GM06990 (cell line): Measurements from ENCODE around the gene RAPGEF1.

Experiments used
- DNase-seq: peaks from one replicate; pipeline ENCODE4 v3.0.0-alpha.2; 2011; ENCODE audit not compliant: insufficient read length; ENCODE audit errors: extremely low read depth
- H3K27me3 ChIP-seq: replicated peaks from 2 replicates; pipeline ENCODE4 v1.6.0; 2011; ENCODE audit warnings: low read length; ENCODE audit not compliant: control insufficient read depth, insufficient read depth
- H3K36me3 ChIP-seq: 2 replicates; pipeline ENCODE4 v1.5.1; 2011; ENCODE audit warnings: low read length; ENCODE audit not compliant: control insufficient read depth, insufficient read depth
- H3K4me3 ChIP-seq: replicated peaks from 2 replicates; pipeline ENCODE4 v1.5.1; 2011; ENCODE audit warnings: low read depth, mild to moderate bottlenecking, control low read depth, low read length
- CTCF ChIP-seq: IDR thresholded peaks from 2 replicates; pipeline ENCODE4 v1.5.1; 2011; ENCODE audit warnings: low read length, control low read depth, mild to moderate bottlenecking, inconsistent platforms; ENCODE audit not compliant: insufficient read depth, poor library complexity, severe bottlenecking

The RAPGEF1 gene

GRCh38 chr9:131601683-131602181, 138.1 kb downstream of the RAPGEF1 start:
- H3K4me3 ChIP-seq, result no peak overlapping the region
- no peak for DNase-seq
- TF ChIP-seq CTCF, result no peak
- H3K27me3 ChIP-seq, result no peaks in the 10 kb centered on the region
- peaks cover 68% of the 10 kb centered on the region for H3K36me3 ChIP-seq

- H3K27me3 ChIP-seq, result no peaks in the 10 kb centered on the region
- no peak overlapping the region for H3K4me3 ChIP-seq
- DNase-seq, result no peak
- TF ChIP-seq CTCF, result no peak
- H3K36me3 ChIP-seq, result peaks cover 74% of the 10 kb centered on the region
Measured at GRCh38 chr9:131598121-131598520, 141.8 kb downstream of the RAPGEF1 start.

- TF ChIP-seq CTCF, result no peak
- DNase-seq, result no peak
- no peak overlapping the region for H3K4me3 ChIP-seq
- H3K27me3 ChIP-seq, result no peaks in the 10 kb centered on the region
- H3K36me3 ChIP-seq, result peaks cover 71% of the 10 kb centered on the region
Measured at GRCh38 chr9:131597246-131597645, 142.6 kb downstream of the RAPGEF1 start.

- TF ChIP-seq CTCF, result no peak
- H3K4me3 ChIP-seq, result no peak overlapping the region
- no peaks in the 10 kb centered on the region for H3K27me3 ChIP-seq
- peaks cover 71% of the 10 kb centered on the region for H3K36me3 ChIP-seq
- DNase-seq, result no peak
Measured at GRCh38 chr9:131596430-131596743, 143.5 kb downstream of the RAPGEF1 start.

GRCh38 chr9:131595696-131596429, 144.0 kb downstream of the RAPGEF1 start:
- TF ChIP-seq CTCF, result no peak
- DNase-seq, result no peak
- Histone ChIP-seq H3K36me3 (peaks cover 76% of the 10 kb centered on the region), H3K4me3 (no peak overlapping the region), H3K27me3 (no peaks in the 10 kb centered on the region)
